Daoy (cell line): Measurements from ENCODE around the gene AARSD1. TPM values are rescaled to one million over a fixed set of nuclear protein-coding genes. Genes with fewer than 3 reads are reported as not detected.
"Not testable (repeated sequence)": the region's sequence is repeated elsewhere in the genome, so short reads cannot be mapped to it uniquely, and the experiment has no call there.

ENCODE experiments used
- DNase-seq: peaks from one replicate; pipeline ENCODE4 v3.0.0-alpha.2; 2015; ENCODE audit warnings: low read depth
- total RNA-seq: library from RNA; depleted of rRNA; stranded (reverse); fragments of >200 nt; shearing (Covaris generic); gene quantifications from 2 replicates; pipeline ENCODE4 v1.2.3, GENCODE V29; 2014; rRNA removed

Gene AARSD1
- total RNA-seq, 1 experiment from 2014 or later: 25.7 TPM

DNA sequence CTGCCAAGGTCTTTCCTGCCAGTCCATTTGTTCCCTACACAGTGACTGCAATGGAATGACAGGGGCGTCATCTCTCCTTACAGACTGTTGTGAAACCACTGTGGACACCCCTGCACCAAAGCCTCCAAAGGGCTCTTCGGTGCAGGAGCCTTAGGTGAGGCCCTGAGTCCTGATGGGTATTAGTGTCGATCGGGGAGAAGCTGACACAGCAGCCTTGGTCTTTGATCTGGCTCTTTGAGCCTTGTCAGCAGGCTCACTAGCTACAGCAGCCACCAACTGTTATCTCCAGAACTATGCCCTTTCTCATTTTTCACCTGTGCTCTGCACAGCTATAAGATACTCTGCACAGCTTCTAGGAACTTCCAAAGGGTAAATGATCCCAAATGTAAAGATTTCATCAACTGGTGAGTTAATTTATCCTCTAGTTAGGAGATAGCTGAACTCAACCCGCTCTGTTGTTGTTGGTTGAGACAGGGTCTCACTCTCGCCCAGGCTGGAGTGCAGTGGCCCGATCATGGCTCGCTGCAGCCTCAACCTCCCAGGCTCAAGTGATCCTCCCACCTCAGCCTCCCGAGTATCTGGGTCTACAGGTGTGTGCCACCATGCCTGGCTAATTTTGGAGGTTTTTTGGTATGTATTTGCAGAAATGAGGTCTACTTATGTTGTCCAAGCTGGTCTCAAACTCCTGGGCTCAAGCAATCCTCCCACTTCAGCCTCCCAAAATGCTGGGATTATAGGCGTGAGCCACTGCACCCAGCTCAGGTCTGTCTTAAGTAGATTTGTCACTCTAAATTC, 44.0 kb downstream of the AARSD1 start:
- no peak for DNase-seq

DNA sequence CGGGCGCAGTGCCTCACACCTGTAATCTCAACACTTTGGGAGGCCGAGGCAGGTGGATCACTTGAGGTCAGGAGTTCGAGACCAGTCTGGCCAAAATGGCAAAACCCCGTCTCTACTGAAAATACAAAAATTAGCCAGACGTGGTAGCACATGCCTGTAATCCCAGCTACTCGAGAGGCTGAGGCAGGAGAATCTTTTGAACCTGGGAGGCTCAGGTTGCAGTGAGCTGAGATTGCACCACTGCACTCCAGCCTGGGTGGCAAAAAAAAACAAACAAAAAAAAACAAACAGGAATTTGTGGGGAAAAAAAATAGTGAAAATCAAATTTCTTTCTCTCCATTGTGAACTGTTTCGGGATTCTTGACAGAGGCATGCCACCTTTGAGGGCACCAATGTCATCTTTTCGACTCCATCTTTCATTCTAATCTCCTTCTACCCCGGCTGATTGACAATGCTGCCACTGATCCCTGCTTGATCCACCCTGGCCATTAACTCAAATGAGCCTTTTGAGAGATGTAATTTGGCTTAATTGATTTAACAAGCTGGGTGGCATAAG, 44.7 kb downstream of the AARSD1 start:
- not testable (repeated sequence) for DNase-seq

DNA sequence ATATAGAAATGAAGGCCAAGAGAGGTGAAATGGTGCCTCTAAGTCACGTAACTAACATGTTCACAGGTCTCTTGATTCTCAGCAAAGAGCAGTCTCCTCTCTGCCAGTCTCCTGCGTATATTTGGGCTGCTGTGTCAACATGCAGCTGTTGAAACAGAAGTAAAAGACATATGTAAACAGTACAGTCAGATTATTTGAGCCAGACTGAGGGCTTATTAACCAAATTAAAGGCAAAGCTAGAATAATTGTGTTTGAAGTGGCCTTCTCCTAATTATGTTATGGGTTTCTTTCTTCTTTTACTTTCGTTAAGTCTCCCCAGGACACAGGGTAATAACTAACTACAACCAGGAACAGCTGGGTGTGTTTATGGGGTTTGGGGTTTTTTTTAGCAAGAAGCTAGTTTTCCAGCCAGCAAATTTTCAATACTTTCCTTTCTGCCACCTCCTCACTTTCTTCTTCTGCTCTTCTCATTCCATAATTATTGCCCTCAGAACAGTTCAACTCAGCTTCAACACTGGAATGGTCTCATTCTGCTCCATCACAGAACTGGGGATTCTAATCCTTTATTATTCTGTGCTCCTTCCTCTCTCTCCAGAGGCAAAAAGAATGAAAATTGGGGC, 45.2 kb downstream of the AARSD1 start:
- DNase-seq: no peak

DNA sequence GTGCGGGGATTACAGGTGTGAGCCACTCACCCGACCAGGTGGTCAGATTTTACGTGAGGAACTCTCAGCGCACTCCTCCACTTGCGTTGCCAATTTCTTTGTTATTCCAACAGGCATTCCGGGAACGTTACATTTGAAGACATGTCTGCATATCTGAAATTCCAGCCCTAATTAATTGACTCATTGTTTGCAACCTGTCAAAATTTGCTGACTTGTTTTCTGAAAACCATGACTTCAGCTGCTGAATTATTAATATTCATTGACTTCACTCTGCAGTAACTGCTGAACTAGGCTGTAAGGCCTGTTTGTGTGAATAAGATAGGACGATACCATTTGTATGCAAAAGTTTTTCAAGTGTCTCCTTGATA, 47.0 kb downstream of the AARSD1 start:
- no peak for DNase-seq

- not testable (repeated sequence) for DNase-seq
Observed at GRCh38 chr17:42916388-42917235, 47.6 kb downstream of the AARSD1 start.

DNA sequence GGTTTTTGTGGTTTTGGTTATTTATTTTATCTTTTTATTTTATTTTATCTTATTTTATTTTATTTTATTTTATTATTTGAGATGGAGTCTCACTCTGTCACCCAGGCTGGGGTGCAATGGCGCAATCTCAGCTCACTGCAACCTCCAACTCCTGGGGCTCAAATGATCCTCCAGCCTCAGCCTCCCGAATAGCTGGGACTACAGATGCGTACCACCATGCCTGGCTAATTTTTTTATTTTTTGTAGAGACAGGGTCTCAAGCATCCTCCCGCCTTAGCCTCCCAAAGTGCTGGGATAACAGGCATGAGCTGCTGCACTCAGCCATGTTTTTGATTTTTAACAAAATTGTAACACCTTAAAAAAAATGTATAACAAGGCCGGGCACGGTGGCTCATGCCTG, 49.0 kb downstream of the AARSD1 start:
- not testable (repeated sequence) for DNase-seq

GRCh38 chr17:42913981-42914617, 50.2 kb downstream of the AARSD1 start:
- no peak for DNase-seq

DNA sequence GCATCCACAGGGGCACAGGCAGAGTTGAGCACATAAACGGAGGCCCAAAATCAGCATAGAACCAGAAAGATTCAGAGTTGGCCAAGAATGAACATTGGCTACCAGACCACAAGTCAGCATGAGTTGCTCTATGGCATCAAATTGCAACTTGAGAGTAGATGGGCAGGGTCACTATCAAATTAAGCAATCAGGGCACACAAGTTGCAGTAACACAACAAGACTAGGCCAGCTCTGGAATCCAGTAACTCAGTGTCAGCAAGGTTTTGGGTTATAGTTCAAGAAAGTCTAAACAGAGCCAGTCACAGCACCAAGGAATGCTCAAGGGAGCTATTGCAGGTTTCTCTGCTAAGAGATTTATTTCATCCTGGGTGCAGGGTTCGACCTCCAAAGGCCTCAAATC, 50.7 kb downstream of the AARSD1 start:
- no peak for DNase-seq

DNA sequence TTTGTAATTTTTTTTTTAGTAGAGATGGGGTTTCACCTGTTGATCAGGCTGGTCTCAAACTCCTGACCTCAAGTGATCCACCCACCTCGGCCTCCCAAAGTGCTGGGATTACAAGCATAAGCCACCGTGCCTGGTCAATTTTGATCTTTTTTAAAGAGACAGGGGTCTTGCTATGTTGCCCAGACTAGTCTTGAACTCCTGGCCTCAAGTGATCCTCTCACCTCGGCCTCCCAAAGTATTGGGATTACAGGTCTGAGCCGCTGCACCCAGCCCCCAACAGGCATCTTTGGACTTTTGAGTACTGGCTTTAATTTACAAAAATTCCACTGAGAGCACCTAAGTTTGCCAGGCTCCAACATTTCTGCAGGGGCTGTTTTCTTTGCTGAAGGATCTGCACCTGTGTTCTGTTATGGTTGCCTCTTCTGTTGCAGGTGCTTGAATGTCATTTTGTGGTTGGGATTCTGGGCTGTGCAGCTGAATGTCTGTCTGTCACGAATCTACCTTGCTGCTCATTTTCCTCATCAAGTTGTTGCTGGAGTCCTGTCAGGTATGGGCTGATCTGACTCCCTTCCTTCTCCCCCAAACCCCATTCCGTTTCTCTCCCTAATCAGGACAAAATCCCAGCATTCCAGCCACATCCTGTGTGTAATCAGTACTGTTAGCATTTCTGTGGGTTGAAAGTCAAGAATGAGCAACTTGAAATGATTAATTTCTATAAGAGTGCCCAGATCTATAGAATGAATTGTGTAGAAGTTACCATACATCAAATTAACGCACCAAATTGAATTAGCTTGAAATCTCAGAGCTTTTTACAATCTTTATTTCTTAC, 55.2 kb downstream of the AARSD1 start:
- DNase-seq: peak; percentile 41

DNA sequence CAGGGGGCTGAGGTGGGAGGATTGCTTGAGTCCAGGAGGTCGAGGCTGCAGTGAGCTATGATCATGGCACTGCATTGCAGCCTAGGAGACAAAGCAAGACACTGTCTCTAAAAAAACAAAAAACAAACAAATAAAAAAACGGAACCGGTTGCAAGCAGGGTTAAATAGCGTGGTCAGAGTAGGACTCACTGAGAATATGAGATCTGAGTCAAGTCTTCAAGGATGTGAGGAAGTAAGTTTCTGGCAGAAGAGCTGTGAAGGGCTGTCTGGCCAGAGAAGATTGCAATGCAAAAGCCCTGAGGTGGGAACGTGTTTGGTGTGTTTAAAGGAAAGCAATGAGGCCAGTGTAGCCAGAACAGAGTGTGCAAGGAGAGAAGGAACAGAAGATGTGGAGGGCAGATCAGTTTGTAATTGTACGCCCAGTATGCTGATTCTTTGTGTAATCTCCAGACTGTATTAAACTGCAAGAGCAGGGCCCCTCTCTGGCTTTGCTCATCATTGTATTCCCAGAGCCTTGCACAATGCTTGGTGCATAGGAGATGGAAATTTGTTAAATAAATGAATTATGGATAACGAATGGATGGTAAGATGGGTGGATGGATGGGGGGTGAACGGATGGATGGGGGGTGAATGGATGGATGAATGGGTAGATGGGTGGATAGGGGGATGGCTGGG, 57.3 kb downstream of the AARSD1 start:
- DNase-seq: no peak

GRCh38 chr17:42904110-42904469, 60.2 kb downstream of the AARSD1 start:
- DNase-seq: no peak

DNA sequence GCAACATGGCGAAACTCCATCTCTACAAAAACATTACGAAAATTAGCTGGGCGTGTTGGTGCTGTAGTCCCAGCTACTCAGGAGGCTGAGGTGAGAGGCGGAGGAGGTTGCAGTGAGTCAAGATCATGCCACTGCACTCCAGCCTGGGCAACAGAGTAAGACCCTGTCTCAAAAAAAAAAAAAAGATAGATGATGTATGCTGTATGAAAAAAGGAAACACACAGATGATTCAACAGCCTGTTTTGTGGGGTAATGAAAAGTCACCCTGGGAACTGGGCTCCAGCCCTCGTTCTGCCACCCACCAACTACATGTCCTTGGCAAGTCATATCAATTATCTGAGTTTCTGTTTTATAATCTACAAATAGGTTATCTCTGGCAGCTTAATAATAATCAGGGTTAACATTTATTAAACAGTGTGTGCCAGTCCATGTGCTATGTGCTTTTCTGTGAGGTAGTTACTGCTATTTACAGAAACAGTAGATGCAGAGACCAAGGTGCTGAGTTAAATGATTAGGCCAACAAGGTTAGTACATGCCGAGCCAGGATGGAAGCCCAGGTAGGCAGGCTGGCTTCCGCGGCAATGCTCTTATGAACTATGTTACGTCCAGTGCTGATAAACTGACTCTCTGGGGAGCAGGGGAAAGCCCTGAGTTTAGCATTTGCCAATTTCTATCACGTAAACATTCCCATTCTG, 62.6 kb downstream of the AARSD1 start:
- DNase-seq: no peak

Other genes starting within 250 kb of the AARSD1 start
- gene EZH1, start 219.4 kb downstream of the AARSD1 start, total RNA-seq: 5.1 and 6.8 TPM in 2 replicates
- gene RAMP2, start 203.2 kb downstream of the AARSD1 start, total RNA-seq: 2.7 TPM in 1 of 2 replicates, not detected in the other
- gene VPS25, start 191.0 kb downstream of the AARSD1 start, total RNA-seq: 60.7 and 69.9 TPM in 2 replicates
- gene WNK4, start 183.8 kb downstream of the AARSD1 start, total RNA-seq: 1.7 and 2.1 TPM in 2 replicates
- gene COA3, start 165.8 kb downstream of the AARSD1 start, total RNA-seq: 63.5 and 75.8 TPM in 2 replicates
- gene CNTD1, start 165.6 kb downstream of the AARSD1 start, total RNA-seq: 0.06 TPM in 1 of 2 replicates, not detected in the other
- gene BECN1, start 140.2 kb downstream of the AARSD1 start, total RNA-seq: 37.2 and 61.3 TPM in 2 replicates
- gene PSME3, start 131.1 kb downstream of the AARSD1 start, total RNA-seq: 118 and 159 TPM in 2 replicates
- 0.89 and 1.0 TPM in 2 replicates for gene AOC2, start 119.9 kb downstream of the AARSD1 start, total RNA-seq
- 0.06 and 0.11 TPM in 2 replicates for gene AOC3, start 113.3 kb downstream of the AARSD1 start, total RNA-seq
- gene G6PC1, start 63.7 kb downstream of the AARSD1 start, total RNA-seq: not detected in 2 replicates
- 0.06 and 0.23 TPM in 2 replicates for gene PTGES3L, start 15.6 kb upstream of the AARSD1 start, total RNA-seq
- gene RUNDC1, start 16.1 kb upstream of the AARSD1 start, total RNA-seq: 4.2 and 4.3 TPM in 2 replicates
- 1,016 and 1,106 TPM in 2 replicates for gene RPL27, start 34.0 kb upstream of the AARSD1 start, total RNA-seq
- 6.0 and 7.8 TPM in 2 replicates for gene IFI35, start 42.3 kb upstream of the AARSD1 start, total RNA-seq
- 57.9 and 69.3 TPM in 2 replicates for gene VAT1, start 57.9 kb upstream of the AARSD1 start, total RNA-seq
- 0.11 TPM in 1 of 2 replicates, not detected in the other for gene RND2, start 60.8 kb upstream of the AARSD1 start, total RNA-seq
- gene BRCA1, start 160.9 kb upstream of the AARSD1 start, total RNA-seq: 41.0 and 41.8 TPM in 2 replicates
- 25.6 and 31.7 TPM in 2 replicates for gene NBR1, start 206.8 kb upstream of the AARSD1 start, total RNA-seq
- 1.8 and 3.8 TPM in 2 replicates for gene TMEM106A, start 247.4 kb upstream of the AARSD1 start, total RNA-seq